CD14-positive monocyte (primary cell): ENCODE data around the gene UNC13C. TPM values are rescaled to one million over a fixed set of nuclear protein-coding genes. Genes with fewer than 3 reads are reported as not detected.

Experiments
- DNase-seq, 3 donors: peaks; one replicate each; pipeline ENCODE4 v3.0.0-alpha.2; 2011 to 2022
- H2AFZ ChIP-seq: 2 replicates; pipeline ENCODE4 v1.6.0; 2012; ENCODE audit warnings: mild to moderate bottlenecking, low read depth, low read length, inconsistent platforms; ENCODE audit not compliant: insufficient read depth, poor library complexity, severe bottlenecking
- H3K27ac ChIP-seq, 2 donors: 1 replicate in 1 of 2; 2 replicates in 1 of 2; pipeline ENCODE4 v1.5.1; 2012 to 2013; ENCODE audit warnings: low read length in 2 of 2, control low read depth in 1 of 2, inconsistent platforms in 1 of 2, low read depth in 1 of 2, mild to moderate bottlenecking in 1 of 2
- H3K27me3 ChIP-seq, 2 donors: one replicate each; pipeline versions ENCODE4 v1.6.0 to v1.6.1; 2011 to 2013; ENCODE audit warnings: low read length in 2 of 2; ENCODE audit not compliant: control insufficient read depth in 2 of 2, insufficient read depth in 2 of 2
- H3K36me3 ChIP-seq, 2 donors: replicated peaks in 1 of 2; 1 replicate in 1 of 2; 2 replicates in 1 of 2; pipeline versions ENCODE4 v1.5.1 to v1.6.1; 2012 to 2013; ENCODE audit warnings: low read length in 2 of 2, control low read depth in 1 of 2, inconsistent platforms in 1 of 2, mild to moderate bottlenecking in 1 of 2; ENCODE audit not compliant: insufficient read depth in 2 of 2, control insufficient read depth in 1 of 2
- H3K4me1 ChIP-seq, 2 donors: 1 replicate in 1 of 2; 2 replicates in 1 of 2; pipeline versions ENCODE4 v1.5.1 to v1.6.1; 2012 to 2013; ENCODE audit warnings: low read length in 2 of 2, control low read depth in 1 of 2, inconsistent platforms in 1 of 2, mild to moderate bottlenecking in 1 of 2, moderate library complexity in 1 of 2; ENCODE audit not compliant: insufficient read depth in 2 of 2, control insufficient read depth in 1 of 2
- H3K4me2 ChIP-seq: replicated peaks from 2 replicates; pipeline ENCODE3; 2012; ENCODE audit warnings: low read length, moderate library complexity, mild to moderate bottlenecking; ENCODE audit not compliant: poor library complexity, severe bottlenecking; ENCODE audit errors: extremely low read depth
- H3K4me3 ChIP-seq, 3 experiments: fragments of 200-600 bp in 1 of 3; sonication (generic) in 1 of 3; replicated peaks in 1 of 3; 1 replicate in 2 of 3; 2 replicates in 1 of 3; pipeline ENCODE4 v1.5.1; 2011 to 2013; ENCODE audit warnings: low read length in 3 of 3, mild to moderate bottlenecking in 3 of 3, control low read depth in 2 of 3, low read depth in 2 of 3, inconsistent platforms in 1 of 3, moderate library complexity in 1 of 3
- H3K79me2 ChIP-seq: 2 replicates; pipeline ENCODE4 v1.6.0; 2012; ENCODE audit warnings: mild to moderate bottlenecking, control low read depth, inconsistent platforms, low read length, moderate library complexity; ENCODE audit not compliant: insufficient read depth
- H3K9ac ChIP-seq: 2 replicates; pipeline ENCODE4 v1.6.0; 2017; ENCODE audit warnings: low read length, mild to moderate bottlenecking; ENCODE audit not compliant: insufficient read depth, poor library complexity, severe bottlenecking
- H3K9me3 ChIP-seq, 2 donors: replicated peaks in 1 of 2; 1 replicate in 1 of 2; 2 replicates in 1 of 2; pipeline versions ENCODE4 v1.5.1 to v1.6.1; 2012 to 2013; ENCODE audit warnings: low read length in 2 of 2, control low read depth in 1 of 2; ENCODE audit not compliant: control insufficient read depth in 1 of 2, insufficient read depth in 1 of 2
- H4K20me1 ChIP-seq: 2 replicates; pipeline ENCODE4 v1.6.0; 2012; ENCODE audit warnings: mild to moderate bottlenecking, low read length, control low read depth, moderate library complexity; ENCODE audit not compliant: insufficient read depth
- H3K27ac Mint-ChIP-seq, 7 donors: one replicate each; pipeline ENCODE4 v1.8.0; 2020; ENCODE audit warnings: mild to moderate bottlenecking in 7 of 7, mixed read lengths in 7 of 7, moderate library complexity in 6 of 7, inconsistent platforms in 2 of 7
- H3K27me3 Mint-ChIP-seq, 3 donors: one replicate each; pipeline ENCODE4 v1.8.0; 2021 to 2022; ENCODE audit warnings: low read depth in 3 of 3, mild to moderate bottlenecking in 3 of 3, mixed read lengths in 3 of 3, moderate library complexity in 3 of 3, inconsistent platforms in 1 of 3
- H3K36me3 Mint-ChIP-seq, 2 donors: one replicate each; pipeline ENCODE4 v1.8.0; 2020; ENCODE audit warnings: mixed read lengths in 2 of 2, inconsistent platforms in 1 of 2, mild to moderate bottlenecking in 1 of 2
- H3K4me1 Mint-ChIP-seq: one replicate; pipeline ENCODE4 v1.8.0; 2020; ENCODE audit warnings: mild to moderate bottlenecking, mixed read lengths
- H3K4me3 Mint-ChIP-seq, 2 donors: one replicate each; pipeline ENCODE4 v1.8.0; 2020; ENCODE audit warnings: mild to moderate bottlenecking in 2 of 2, mixed read lengths in 2 of 2, moderate library complexity in 1 of 2
- H3K9me3 Mint-ChIP-seq, 7 donors: one replicate each; pipeline ENCODE4 v1.8.0; 2020 to 2022; ENCODE audit warnings: mixed read lengths in 7 of 7, mild to moderate bottlenecking in 6 of 7, moderate library complexity in 6 of 7, inconsistent platforms in 2 of 7
- CTCF ChIP-seq: fragments of 200-600 bp; IDR thresholded peaks from one replicate; pipeline ENCODE4 v1.8.0; 2022; ENCODE audit warnings: antibody characterized with exemption, mild to moderate bottlenecking
- WGBS: methylation state at CpG from one replicate; pipeline ENCODE4 v1.1.5; 2013; ENCODE audit warnings: missing lambda C conversion rate; ENCODE audit not compliant: insufficient coverage; 5-methylcytosine and 5-hydroxymethylcytosine counted together
- intact Hi-C, 2 donors: fragments of 100-400 bp; cut with micrococcal nuclease; formaldehyde crosslinking; loops; one replicate each; pipeline versions ENCODE4 v1.15.0 to v1.15.1; 2023
- polyA plus RNA-seq, 3 donors: library from polyadenylated mRNA; depleted of rRNA in 1 of 3; unstranded in 2 of 3; stranded (reverse) in 1 of 3; fragments of 300-500 nt in 2 of 3; fragments of >200 nt in 1 of 3; fragmentation: Illumina TruSeq in 2 of 3; gene quantifications; 1 replicate in 2 of 3; 2 replicates in 1 of 3; pipeline ENCODE4 v1.2.3, GENCODE V29; 2012 to 2021

The UNC13C gene
- polyA plus RNA-seq, 3 donors = not detected

- H3K27me3 Mint-ChIP-seq = no peaks in the 10 kb centered on the region
- H3K9me3 Mint-ChIP-seq = peaks cover 0 to 10% (median 4%) of the 10 kb centered on the region in 7 donors
- Histone ChIP-seq H3K79me2 (no peaks in the 10 kb centered on the region), H3K4me1 (no peaks in the 10 kb centered on the region), H3K27ac (no peak overlapping the region), H3K9me3 (peaks cover 0 to 4% of the 10 kb centered on the region in 2 donors), H3K4me3 (no peak overlapping the region), H3K27me3 (no peaks in the 10 kb centered on the region), H4K20me1 (no peaks in the 10 kb centered on the region), H2AFZ (no peak overlapping the region), H3K9ac (no peak overlapping the region), H3K36me3 (no peaks in the 10 kb centered on the region), H3K4me2 (no peak overlapping the region)
- H3K4me1 Mint-ChIP-seq = no peaks in the 10 kb centered on the region
- 40% methylated on average over 1 of the region's 1 CpG for WGBS
- intact Hi-C loops = no loop called here
- no peak overlapping the region for H3K4me3 Mint-ChIP-seq
- no peak for TF ChIP-seq CTCF
- H3K27ac Mint-ChIP-seq = no peak overlapping the region
- H3K36me3 Mint-ChIP-seq = no peaks in the 10 kb centered on the region
- no peak for DNase-seq
Observed at GRCh38 chr15:54608876-54609835, 630.9 kb downstream of the UNC13C start.

GRCh38 chr15:54618120-54618519 lies 639.9 kb downstream of the UNC13C start:
- H3K36me3 ChIP-seq = no peaks in the 10 kb centered on the region
- H4K20me1 ChIP-seq = no peaks in the 10 kb centered on the region
- H2AFZ ChIP-seq = no peak overlapping the region
- WGBS = no CpG with 5 or more reads among the region's 2 CpGs
- no peak overlapping the region for H3K4me3 Mint-ChIP-seq
- H3K9ac ChIP-seq = no peak overlapping the region
- H3K9me3 Mint-ChIP-seq = no peaks in the 10 kb centered on the region
- no peaks in the 10 kb centered on the region for H3K4me1 ChIP-seq
- H3K27ac Mint-ChIP-seq = no peak overlapping the region
- H3K27me3 ChIP-seq = no peaks in the 10 kb centered on the region
- no peaks in the 10 kb centered on the region for H3K9me3 ChIP-seq
- no peak for DNase-seq
- H3K4me2 ChIP-seq = no peak overlapping the region
- no peak for TF ChIP-seq CTCF
- intact Hi-C loops = no loop called here
- H3K4me3 ChIP-seq = no peak overlapping the region
- H3K79me2 ChIP-seq = no peaks in the 10 kb centered on the region
- no peaks in the 10 kb centered on the region for H3K4me1 Mint-ChIP-seq
- no peaks in the 10 kb centered on the region for H3K27me3 Mint-ChIP-seq
- no peak overlapping the region for H3K27ac ChIP-seq
- H3K36me3 Mint-ChIP-seq = no peaks in the 10 kb centered on the region
